Measurements from ENCODE around the gene RDH13.
A peak's percentile ranks its signal among the peaks of the same experiment; 100 is the strongest.

Gene RDH13

DNA sequence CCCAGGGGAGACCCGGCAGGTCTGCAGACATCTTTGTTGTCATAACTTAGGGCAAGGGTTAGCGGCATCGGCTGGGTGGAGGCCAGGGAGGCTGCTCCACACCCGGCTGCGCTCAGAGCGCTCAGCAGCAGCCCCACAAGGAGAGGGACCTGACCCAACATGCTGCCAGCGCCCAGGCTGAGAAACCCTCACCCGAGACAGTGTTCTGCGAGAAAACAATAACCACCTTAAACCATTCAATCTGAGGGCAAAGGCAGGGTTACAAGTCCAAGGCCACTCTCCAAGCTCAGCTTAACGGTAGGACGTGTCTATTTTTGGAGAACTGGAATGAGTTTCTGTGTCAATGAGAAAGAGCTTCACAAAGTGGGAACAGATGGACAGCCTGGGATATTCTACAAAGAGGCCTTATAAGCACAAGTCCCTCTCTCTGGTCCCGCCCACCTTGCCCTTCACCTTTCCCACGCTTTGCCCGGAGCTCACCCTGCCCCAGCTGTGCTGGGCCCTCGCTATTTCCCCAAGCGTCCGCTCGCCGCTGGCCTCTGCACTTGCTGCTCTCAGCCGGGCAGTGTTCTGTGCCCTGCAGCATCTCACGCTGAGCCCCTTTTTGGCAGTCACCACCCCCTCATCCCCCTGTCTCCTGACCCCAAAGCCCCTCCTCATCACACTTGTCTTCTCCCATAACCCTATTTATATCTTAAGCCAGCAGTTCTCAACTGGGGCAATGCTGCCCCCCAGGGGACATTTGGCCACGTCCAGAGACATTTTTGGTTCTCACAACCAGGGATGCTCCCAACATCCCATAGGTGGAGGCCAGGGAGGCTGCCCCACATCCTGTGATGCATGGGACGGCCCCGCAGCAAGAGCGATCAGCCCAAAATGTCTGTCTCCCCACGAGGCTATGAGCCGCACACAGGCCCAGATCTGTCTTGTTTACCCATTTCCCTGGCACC lies 36.9 kb upstream of the RDH13 start:
- Histone ChIP-seq H3K27ac (no peak overlapping the region), H3K4me1 (peaks cover 26% of the 10 kb centered on the region), H3K9me3 (peaks cover 10% of the 10 kb centered on the region), H3K4me3 (no peak overlapping the region), H3K36me3 (peaks cover 80% of the 10 kb centered on the region), H4K20me1 (peaks cover 76% of the 10 kb centered on the region), H3K9ac (no peak overlapping the region), H3K4me2 (no peak overlapping the region), H3K27me3 (no peaks in the 10 kb centered on the region)
- no peak for TF ChIP-seq Cebpa-rat (IDR thresholded peaks at IDR 0.05)

DNA sequence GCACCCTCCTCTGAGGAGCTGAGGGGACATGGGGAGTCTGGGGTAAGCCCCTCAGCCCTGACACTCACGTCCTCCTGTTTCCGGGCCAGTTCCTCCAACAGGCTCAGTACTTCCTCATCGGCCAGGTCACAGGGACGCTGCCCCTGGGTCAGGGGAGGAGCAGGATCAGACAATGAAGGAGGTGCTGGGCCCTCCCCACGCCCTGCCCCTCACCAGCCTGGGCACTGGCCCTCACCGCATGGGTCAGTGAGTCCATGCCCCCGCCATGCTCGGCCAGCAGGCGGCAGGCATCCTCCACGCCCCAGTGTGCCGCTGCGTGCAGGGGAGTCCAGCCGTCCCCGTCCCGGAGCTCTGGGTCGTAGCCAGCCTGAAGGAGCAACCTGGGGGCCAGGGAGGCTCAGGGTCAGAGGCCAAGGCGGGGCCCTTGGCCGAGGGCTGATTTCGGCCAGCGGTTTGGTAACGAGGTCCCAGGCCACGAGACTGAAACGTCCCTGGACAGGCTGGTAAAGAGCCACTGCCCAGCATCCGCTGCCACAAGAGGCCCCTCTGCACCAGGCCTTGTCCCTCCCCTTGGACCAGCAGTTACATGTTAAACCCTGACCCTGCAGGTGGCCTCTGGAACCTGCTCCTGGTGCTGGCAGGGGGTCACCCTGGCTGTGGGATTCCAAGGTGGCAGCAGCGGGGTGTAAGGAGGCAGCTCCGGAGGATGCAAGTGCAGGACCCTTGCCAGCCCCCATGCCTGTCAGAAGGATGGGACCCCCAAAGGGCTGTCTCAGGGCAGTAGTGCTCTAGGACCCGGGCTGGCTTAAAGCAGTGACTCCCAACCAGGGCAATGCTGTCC lies 36.0 kb upstream of the RDH13 start:
- Histone ChIP-seq H3K27ac (peak overlapping the region; percentile 41; the same call in 1 of the 2 replicates), H3K4me3 (no peak overlapping the region), H3K27me3 (no peaks in the 10 kb centered on the region), H3K9ac (no peak overlapping the region), H3K36me3 (peaks cover 80% of the 10 kb centered on the region), H3K4me2 (peak overlapping the region; percentile 39; the same call in 1 of the 2 replicates), H3K9me3 (peaks cover 10% of the 10 kb centered on the region), H3K4me1 (peaks cover 26% of the 10 kb centered on the region), H4K20me1 (peaks cover 72% of the 10 kb centered on the region)
- TF ChIP-seq Cebpa-rat (IDR thresholded peaks at IDR 0.05) = no peak

DNA sequence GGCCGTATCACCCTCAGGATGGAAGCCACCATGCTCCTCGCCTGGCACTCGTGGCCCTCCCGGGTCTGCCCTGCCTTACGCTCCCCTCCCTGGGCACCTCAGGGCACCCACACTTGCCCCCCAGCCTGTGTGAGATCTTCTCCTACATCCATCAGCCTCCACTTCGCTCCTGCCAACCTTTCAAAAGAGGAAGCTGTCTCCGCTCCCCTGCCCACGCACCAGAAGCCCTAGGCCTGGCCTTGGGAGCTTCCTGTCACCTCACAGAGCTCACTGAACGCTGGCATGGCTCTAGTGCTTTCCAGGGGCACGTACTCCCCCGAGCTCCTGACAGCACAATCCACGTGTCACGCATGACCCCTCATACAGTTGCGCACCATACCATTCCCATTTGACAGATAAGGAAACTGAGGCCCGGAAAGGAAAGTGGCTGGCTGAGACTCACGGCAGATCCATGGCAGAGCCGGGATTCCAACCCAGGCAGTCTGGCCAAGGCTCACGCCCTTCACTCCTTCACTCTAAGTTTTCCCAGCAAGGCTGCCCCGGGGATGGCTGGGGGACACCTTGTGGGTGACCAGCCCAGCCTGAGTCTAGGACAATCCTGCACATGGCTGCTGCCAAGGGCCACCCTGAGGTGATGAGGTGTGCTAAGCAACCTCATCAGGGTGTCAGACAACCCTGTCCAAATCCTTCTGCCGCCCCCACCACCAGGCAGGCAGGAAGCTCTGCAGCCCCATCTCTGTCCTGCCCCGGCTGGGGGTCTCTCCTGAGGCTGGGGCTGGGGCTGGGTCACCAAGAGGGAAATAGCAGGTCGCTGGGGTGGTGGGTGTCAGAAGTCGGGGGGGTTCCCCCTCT lies 35.1 kb upstream of the RDH13 start:
- H3K36me3 ChIP-seq = peaks cover 73% of the 10 kb centered on the region
- no peak overlapping the region for H3K4me3 ChIP-seq
- TF ChIP-seq Cebpa-rat (IDR thresholded peaks at IDR 0.05) = no peak
- H3K4me1 ChIP-seq = peaks cover 26% of the 10 kb centered on the region
- no peaks in the 10 kb centered on the region for H3K27me3 ChIP-seq
- H3K9ac ChIP-seq = 0 out of 2 replicates have a peak overlapping the region, but pooled peaks have one; percentile 29
- H4K20me1 ChIP-seq = peaks cover 65% of the 10 kb centered on the region
- peak overlapping the region; percentile 39 for H3K4me2 ChIP-seq
- peaks cover 3% of the 10 kb centered on the region for H3K9me3 ChIP-seq
- H3K27ac ChIP-seq = peak overlapping the region; percentile 41

GRCh38 chr19:55096061-55096701 lies 33.2 kb upstream of the RDH13 start:
- no peak for TF ChIP-seq Cebpa-rat (IDR thresholded peaks at IDR 0.05)
- Histone ChIP-seq H4K20me1 (peaks cover 59% of the 10 kb centered on the region), H3K27ac (no peak overlapping the region)

DNA sequence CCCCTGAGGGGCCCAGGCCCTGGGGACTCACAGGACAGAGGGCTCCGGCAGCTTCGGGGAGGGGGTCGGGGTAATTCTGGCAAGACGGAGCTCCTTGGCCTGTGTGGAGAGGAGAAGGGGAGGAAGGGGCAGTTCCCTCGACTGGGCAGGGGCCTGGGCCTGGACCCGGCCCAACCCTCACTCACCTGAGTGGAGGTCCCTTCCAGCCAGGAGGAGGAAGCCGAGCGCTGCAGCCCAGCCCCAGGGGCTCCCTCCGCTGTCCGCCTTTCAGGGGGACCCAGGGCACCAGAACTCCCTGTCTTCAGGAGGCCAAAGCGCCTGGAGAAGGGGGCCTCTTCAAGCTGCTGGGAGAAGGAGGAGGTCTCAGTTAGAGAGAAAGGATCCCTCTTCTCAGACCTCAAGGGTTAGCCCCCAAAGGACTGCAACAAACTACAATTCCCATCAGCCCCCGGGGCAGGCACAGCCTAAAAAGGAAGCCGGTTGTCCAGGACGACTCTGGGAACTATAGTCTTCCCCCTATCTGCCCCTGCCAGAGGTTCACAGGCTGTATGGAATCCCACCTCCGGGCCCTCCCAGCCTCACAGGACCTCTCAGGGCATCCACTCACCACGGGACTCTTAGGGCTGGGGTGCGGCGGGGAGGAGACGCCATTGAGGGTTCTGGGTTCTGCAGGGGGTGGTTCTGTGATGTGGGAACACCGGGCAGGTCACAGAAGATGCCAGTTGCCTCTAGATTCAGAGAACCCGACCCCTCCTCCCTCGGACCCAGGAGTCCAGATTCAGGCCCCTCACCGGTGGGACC lies 32.5 kb upstream of the RDH13 start:
- no peak overlapping the region for H3K27ac ChIP-seq
- no peak overlapping the region for H3K4me2 ChIP-seq
- no peak for TF ChIP-seq Cebpa-rat (IDR thresholded peaks at IDR 0.05)
- H3K36me3 ChIP-seq = peaks cover 72% of the 10 kb centered on the region
- peaks cover 26% of the 10 kb centered on the region for H3K4me1 ChIP-seq
- no peak overlapping the region for H3K9ac ChIP-seq
- H3K27me3 ChIP-seq = no peaks in the 10 kb centered on the region
- peaks cover 59% of the 10 kb centered on the region for H4K20me1 ChIP-seq
- no peaks in the 10 kb centered on the region for H3K9me3 ChIP-seq
- H3K4me3 ChIP-seq = no peak overlapping the region

More at GRCh38 chr19:55096061-55096701, 33.2 kb upstream of the RDH13 start:
- Histone ChIP-seq H3K4me3 (no peak overlapping the region), H3K27me3 (no peaks in the 10 kb centered on the region), H3K9me3 (no peaks in the 10 kb centered on the region), H3K36me3 (peaks cover 72% of the 10 kb centered on the region), H3K4me2 (peak overlapping the region; percentile 2; the same call in 1 of the 2 replicates), H3K9ac (no peak overlapping the region), H3K4me1 (peaks cover 26% of the 10 kb centered on the region)

DNA sequence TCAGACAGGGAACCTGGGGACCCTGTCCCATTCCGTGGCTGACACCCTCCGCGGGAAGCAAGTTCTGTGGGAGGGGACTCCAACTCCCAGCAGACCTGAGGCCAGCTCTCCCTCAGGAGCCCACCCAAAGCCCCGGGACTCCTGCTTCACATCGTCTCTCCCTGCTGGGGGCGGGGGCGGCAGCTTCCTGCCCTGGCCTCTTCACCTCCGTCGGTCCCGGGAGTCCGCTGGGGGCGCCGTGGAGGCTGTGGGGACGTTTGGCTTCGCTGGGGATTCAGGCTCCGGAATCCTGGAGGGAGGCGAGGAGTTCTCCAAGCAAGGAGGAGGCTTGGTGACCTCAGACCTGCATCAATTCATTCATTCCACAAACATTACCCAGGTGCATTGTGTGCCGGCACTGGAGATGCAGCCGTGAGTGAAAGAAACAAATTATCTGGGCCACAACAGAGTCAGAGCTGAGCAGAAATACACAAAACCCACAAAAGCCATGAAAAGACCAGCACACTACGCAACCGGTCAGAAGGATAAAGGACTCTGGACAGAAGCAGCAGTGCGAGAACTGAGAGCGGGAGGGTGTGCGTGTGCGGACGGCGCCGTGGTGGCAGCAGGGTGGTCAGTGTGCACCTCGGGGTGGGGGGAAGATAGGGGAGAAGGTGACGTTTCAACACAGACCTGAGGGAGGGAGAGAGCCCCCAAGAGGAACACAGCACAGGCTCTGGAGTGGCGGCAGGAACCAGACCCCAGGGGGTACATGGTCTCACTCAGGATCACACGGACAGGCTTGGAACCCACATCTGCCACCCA lies 31.7 kb upstream of the RDH13 start:
- Histone ChIP-seq H3K4me3 (no peak overlapping the region), H3K36me3 (peaks cover 70% of the 10 kb centered on the region), H3K9ac (no peak overlapping the region), H3K9me3 (no peaks in the 10 kb centered on the region), H3K27me3 (no peaks in the 10 kb centered on the region), H3K27ac (no peak overlapping the region), H4K20me1 (peaks cover 55% of the 10 kb centered on the region), H3K4me2 (no peak overlapping the region), H3K4me1 (peaks cover 26% of the 10 kb centered on the region)
- no peak for TF ChIP-seq Cebpa-rat (IDR thresholded peaks at IDR 0.05)

GRCh38 chr19:55092423-55093318 lies 29.7 kb upstream of the RDH13 start:
- H3K4me2 ChIP-seq = no peak overlapping the region

More at GRCh38 chr19:55092423-55093318, 29.7 kb upstream of the RDH13 start:
- Histone ChIP-seq H3K36me3 (peaks cover 60% of the 10 kb centered on the region), H3K27me3 (peaks cover 6% of the 10 kb centered on the region), H3K27ac (no peak overlapping the region), H3K4me3 (no peak overlapping the region), H3K4me1 (peaks cover 17% of the 10 kb centered on the region), H3K9ac (no peak overlapping the region), H3K9me3 (no peaks in the 10 kb centered on the region), H4K20me1 (peaks cover 54% of the 10 kb centered on the region)
- TF ChIP-seq Cebpa-rat (IDR thresholded peaks at IDR 0.05) = no peak
